Endothelial cell of umbilical vein (primary cell): ENCODE measurements around the gene PDCD1. TPM values are rescaled to one million over a fixed set of nuclear protein-coding genes. Genes with fewer than 3 reads are reported as not detected.

ENCODE experiments used
- BruUV-seq: library from RNA; stranded (reverse); fragments of 400-500 nt; replicated peaks from 2 replicates; lab custom pipeline; 2021; lab: Mats Ljungman, UMichigan
- CTCF ChIA-PET: fragments of 300-600, 350-600 bp; sonication (Branson Sonifier 250); formaldehyde crosslinking; loops from one replicate; lab custom pipeline; 2021; ENCODE audit warnings: antibody characterized with exemption, inconsistent platforms; lab: Charles Lee
- POLR2A ChIA-PET: fragments of 300-600, 350-600 bp; sonication (Branson Sonifier 250); formaldehyde crosslinking; loops from one replicate; lab custom pipeline; 2021; ENCODE audit warnings: antibody characterized with exemption, inconsistent platforms; lab: Charles Lee
- DNase-seq: peaks from one replicate; pipeline ENCODE4 v3.0.0-alpha.2; 2011; ENCODE audit warnings: low read depth, low spot score
- FAIRE-seq: peaks from 2 replicates; lab custom pipeline; 2011; peaks lifted over from hg19 to GRCh38; lab: Jason Lieb, UNC
- H2AFZ ChIP-seq: 2 replicates; pipeline ENCODE4 v1.6.0; 2012; ENCODE audit warnings: low read depth, low read length, control low read depth, inconsistent platforms
- H3K27ac ChIP-seq: 2 replicates; pipeline ENCODE4 v1.5.1; 2011; ENCODE audit warnings: low read depth, mild to moderate bottlenecking, control low read depth, low read length, moderate library complexity; ENCODE audit not compliant: insufficient read depth
- H3K27me3 ChIP-seq, 2 experiments: 2 replicates each; pipeline versions ENCODE4 v1.6.0 to v1.6.1; 2011; ENCODE audit warnings: low read length in 2 of 2, mixed read lengths in 1 of 2; ENCODE audit not compliant: control insufficient read depth in 2 of 2, insufficient read depth in 2 of 2
- H3K36me3 ChIP-seq, 2 experiments: 2 replicates in 1 of 2; 3 replicates in 1 of 2; pipeline ENCODE4 v1.5.1; 2011; ENCODE audit warnings: low read length in 2 of 2, mild to moderate bottlenecking in 1 of 2, moderate library complexity in 1 of 2; ENCODE audit not compliant: control insufficient read depth in 2 of 2, insufficient read depth in 2 of 2; ENCODE audit errors: extremely low read depth in 1 of 2
- H3K4me1 ChIP-seq: 3 replicates; pipeline ENCODE4 v1.5.1; 2011; ENCODE audit warnings: mild to moderate bottlenecking, low read length; ENCODE audit not compliant: control insufficient read depth, insufficient read depth; ENCODE audit errors: extremely low read depth
- H3K4me2 ChIP-seq: 2 replicates; pipeline ENCODE4 v1.6.1; 2011; ENCODE audit warnings: low read length, control low read depth, mixed read lengths; ENCODE audit not compliant: insufficient read depth
- H3K4me3 ChIP-seq, 3 experiments: fragments of 200-600 bp in 1 of 3; sonication (generic), shearing (Covaris generic) in 1 of 3; replicated peaks in 1 of 3; 2 replicates each; pipeline ENCODE4 v1.5.1; 2011 to 2016; ENCODE audit warnings: control low read depth in 3 of 3, low read length in 3 of 3, mild to moderate bottlenecking in 2 of 3, inconsistent platforms in 1 of 3, low read depth in 1 of 3, moderate library complexity in 1 of 3; ENCODE audit not compliant: insufficient read depth in 1 of 3
- H3K79me2 ChIP-seq: 2 replicates; pipeline ENCODE4 v1.6.0; 2012; ENCODE audit warnings: low read length, inconsistent platforms; ENCODE audit not compliant: control insufficient read depth, insufficient read depth
- H3K9ac ChIP-seq: replicated peaks from 2 replicates; pipeline ENCODE3; 2011; ENCODE audit warnings: low read length, control low read depth; ENCODE audit not compliant: insufficient read depth; ENCODE audit errors: extremely low read depth
- H3K9me1 ChIP-seq: replicated peaks from 3 replicates; pipeline ENCODE4 v1.6.0; 2011; ENCODE audit warnings: mild to moderate bottlenecking, low read length; ENCODE audit not compliant: control insufficient read depth, insufficient read depth; ENCODE audit errors: extremely low read depth
- H3K9me3 ChIP-seq: replicated peaks from 2 replicates; pipeline ENCODE4 v1.5.1; 2012; ENCODE audit warnings: low read length, inconsistent platforms; ENCODE audit not compliant: control insufficient read depth, insufficient read depth
- H4K20me1 ChIP-seq: replicated peaks from 2 replicates; pipeline ENCODE3; 2011; ENCODE audit warnings: mild to moderate bottlenecking, low read length; ENCODE audit not compliant: control insufficient read depth, insufficient read depth; ENCODE audit errors: extremely low read depth
- EZH2 ChIP-seq: IDR thresholded peaks from 2 replicates; pipeline ENCODE4 v1.6.1; 2012; ENCODE audit warnings: borderline replicate concordance, low read depth, mild to moderate bottlenecking, moderate library complexity, low read length, inconsistent platforms; ENCODE audit not compliant: severe bottlenecking
- FOS ChIP-seq: IDR thresholded peaks from 2 replicates; pipeline ENCODE4 v1.6.1; 2011; ENCODE audit warnings: mild to moderate bottlenecking, low read length, moderate library complexity, borderline replicate concordance; ENCODE audit not compliant: insufficient read depth
- GATA2 ChIP-seq: IDR thresholded peaks from 2 replicates; pipeline ENCODE4 v1.7.0; 2011; ENCODE audit warnings: low read depth, mild to moderate bottlenecking, moderate library complexity, mixed read lengths, low read length; ENCODE audit not compliant: insufficient read length, insufficient read depth
- JUN ChIP-seq: IDR thresholded peaks from 2 replicates; pipeline ENCODE4 v1.6.1; 2011; ENCODE audit warnings: borderline replicate concordance, low read depth; ENCODE audit not compliant: insufficient read length, insufficient read depth
- MYC ChIP-seq: IDR thresholded peaks from one replicate; pipeline ENCODE4 v1.6.1; 2011; ENCODE audit warnings: mild to moderate bottlenecking, low read depth, low read length
- POLR2A ChIP-seq: IDR thresholded peaks from 2 replicates; pipeline ENCODE4 v1.6.1; 2012; ENCODE audit warnings: low read depth, mild to moderate bottlenecking, control low read depth, low read length
- POLR2AphosphoS5 ChIP-seq: IDR thresholded peaks from 2 replicates; pipeline ENCODE4 v1.6.1; 2012; ENCODE audit warnings: low read depth, mild to moderate bottlenecking, control low read depth, low read length, moderate library complexity; ENCODE audit not compliant: insufficient read depth
- dilution Hi-C: fragments of 300-500 bp; cut with MboI; formaldehyde crosslinking; loops from one replicate; pipeline ENCODE4 v1.15.0; 2019; ENCODE audit warnings: low sequenced_read_pairs; ENCODE audit not compliant: extremely low pct_ligation_motif_present
- intact Hi-C: fragments of 100-400 bp; cut with micrococcal nuclease; formaldehyde crosslinking; loops from one replicate; pipeline ENCODE4 v1.10.0; 2022
- polyA plus RNA-seq, 4 experiments: library from polyadenylated mRNA; depleted of rRNA in 3 of 4; stranded (reverse) in 3 of 4; unstranded in 1 of 4; fragments of >200 nt; gene quantifications; 2 replicates each; pipeline versions ENCODE4 v1.2.1 to v1.2.3, GENCODE V29; 2011 to 2012; ENCODE audit warnings: missing spikeins in 1 of 4
- total RNA-seq: library from RNA; stranded (reverse); gene quantifications from 2 replicates; pipeline ENCODE4 v1.2.3, GENCODE V29; 2021
- TF ChIP-seq, protein P1 (sequence below), 2 donors: IDR thresholded peaks; 1 replicate in 1 of 2; 2 replicates in 1 of 2; pipeline ENCODE4 v1.5.1; 2011; ENCODE audit warnings: low read length in 2 of 2, mild to moderate bottlenecking in 2 of 2, moderate library complexity in 2 of 2, control low read depth in 1 of 2, inconsistent platforms in 1 of 2, low read depth in 1 of 2; ENCODE audit not compliant: insufficient read depth in 1 of 2; ENCODE audit errors: extremely low read depth in 1 of 2
- TF ChIP-seq, protein P2 (sequence below): IDR thresholded peaks from 2 replicates; pipeline ENCODE4 v1.6.1; 2011; ENCODE audit not compliant: insufficient read depth, insufficient read length

Gene PDCD1
- total and polyA plus RNA-seq, 2 donors (not counting 3 experiments of a cell fraction or from before 2014, with no cell fraction given), result not detected

DNA sequence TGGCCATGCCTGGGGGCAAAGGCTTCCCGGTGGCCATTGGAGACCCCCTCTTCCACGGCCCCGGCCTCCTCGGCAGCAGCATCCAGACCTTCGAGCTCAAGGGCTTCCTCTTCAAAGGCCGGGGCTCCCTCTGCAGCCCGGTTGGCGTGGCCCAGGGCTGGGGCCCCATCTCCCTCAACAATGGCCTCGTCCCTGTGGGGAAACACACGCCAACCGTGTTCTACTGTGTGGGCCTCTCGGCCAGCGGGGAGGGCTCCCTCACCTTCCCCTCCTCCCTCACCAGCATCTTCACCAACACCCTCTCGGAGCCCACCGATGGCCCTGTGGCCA, 13.6 kb upstream of the PDCD1 start:
- ChIA-PET CTCF (no interaction called here), POLR2A (no interaction called here)
- no peak overlapping the region for H3K27ac ChIP-seq
- BruUV-seq, result no TSS peak
- TF ChIP-seq FOS, result no peak
- TF ChIP-seq EZH2, result no peak
- TF ChIP-seq POLR2AphosphoS5, result no peak
- no peak for TF ChIP-seq POLR2A
- no peak for TF ChIP-seq JUN
- TF ChIP-seq, protein P1, sequence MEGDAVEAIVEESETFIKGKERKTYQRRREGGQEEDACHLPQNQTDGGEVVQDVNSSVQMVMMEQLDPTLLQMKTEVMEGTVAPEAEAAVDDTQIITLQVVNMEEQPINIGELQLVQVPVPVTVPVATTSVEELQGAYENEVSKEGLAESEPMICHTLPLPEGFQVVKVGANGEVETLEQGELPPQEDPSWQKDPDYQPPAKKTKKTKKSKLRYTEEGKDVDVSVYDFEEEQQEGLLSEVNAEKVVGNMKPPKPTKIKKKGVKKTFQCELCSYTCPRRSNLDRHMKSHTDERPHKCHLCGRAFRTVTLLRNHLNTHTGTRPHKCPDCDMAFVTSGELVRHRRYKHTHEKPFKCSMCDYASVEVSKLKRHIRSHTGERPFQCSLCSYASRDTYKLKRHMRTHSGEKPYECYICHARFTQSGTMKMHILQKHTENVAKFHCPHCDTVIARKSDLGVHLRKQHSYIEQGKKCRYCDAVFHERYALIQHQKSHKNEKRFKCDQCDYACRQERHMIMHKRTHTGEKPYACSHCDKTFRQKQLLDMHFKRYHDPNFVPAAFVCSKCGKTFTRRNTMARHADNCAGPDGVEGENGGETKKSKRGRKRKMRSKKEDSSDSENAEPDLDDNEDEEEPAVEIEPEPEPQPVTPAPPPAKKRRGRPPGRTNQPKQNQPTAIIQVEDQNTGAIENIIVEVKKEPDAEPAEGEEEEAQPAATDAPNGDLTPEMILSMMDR (IDR thresholded peaks at IDR 0.05; ENCODE audit: extremely low read depth in 1 of 2, insufficient read depth in 1 of 2, low read depth in 1 of 2, low read length in 2 of 2), result no peak
- TF ChIP-seq MYC, result no peak
- TF ChIP-seq, protein P2, sequence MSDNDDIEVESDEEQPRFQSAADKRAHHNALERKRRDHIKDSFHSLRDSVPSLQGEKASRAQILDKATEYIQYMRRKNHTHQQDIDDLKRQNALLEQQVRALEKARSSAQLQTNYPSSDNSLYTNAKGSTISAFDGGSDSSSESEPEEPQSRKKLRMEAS, result no peak
- TF ChIP-seq GATA2, result no peak
- dilution Hi-C loops, result no loop called here
- no peaks in the 10 kb centered on the region for H3K9me3 ChIP-seq
- H3K4me2 ChIP-seq, result no peak overlapping the region
- no peak overlapping the region for H2AFZ ChIP-seq
- no peaks in the 10 kb centered on the region for H3K79me2 ChIP-seq
- intact Hi-C loops, result loop anchor here (10.0 kb wide), 1 partner anchor 367 kb away; the partner anchor contains the start of gene STK25
- H4K20me1 ChIP-seq, result no peaks in the 10 kb centered on the region
- no peak for FAIRE-seq
- no peaks in the 10 kb centered on the region for H3K4me1 ChIP-seq
- no peaks in the 10 kb centered on the region for H3K9me1 ChIP-seq
- no peak for DNase-seq
- H3K4me3 ChIP-seq, result no peak overlapping the region
- no peaks in the 10 kb centered on the region for H3K27me3 ChIP-seq
- H3K36me3 ChIP-seq, result no peaks in the 10 kb centered on the region
- H3K9ac ChIP-seq, result no peak overlapping the region
